VCaP (cell line): Measurements from ENCODE around the gene ABCC10.
A peak's percentile ranks its signal among the peaks of the same experiment; 100 is the strongest.
"Not testable (repeated sequence)": the region's sequence is repeated elsewhere in the genome, so short reads cannot be mapped to it uniquely, and the experiment has no call there.

ENCODE experiments used
- H3K27ac ChIP-seq: fragments of 450-650 bp; 2 replicates; pipeline ENCODE4 v1.5.1; 2017
- CTCF ChIP-seq: fragments of 450-650 bp; conservative IDR thresholded peaks from 2 replicates; pipeline ENCODE4 v1.5.1; 2017; ENCODE audit warnings: mild to moderate bottlenecking, moderate library complexity

ABCC10 gene

GRCh38 chr6:43389730-43390295 is 37.5 kb upstream of the ABCC10 start:
- TF ChIP-seq CTCF, result no peak
- H3K27ac ChIP-seq, result no peak overlapping the region

DNA sequence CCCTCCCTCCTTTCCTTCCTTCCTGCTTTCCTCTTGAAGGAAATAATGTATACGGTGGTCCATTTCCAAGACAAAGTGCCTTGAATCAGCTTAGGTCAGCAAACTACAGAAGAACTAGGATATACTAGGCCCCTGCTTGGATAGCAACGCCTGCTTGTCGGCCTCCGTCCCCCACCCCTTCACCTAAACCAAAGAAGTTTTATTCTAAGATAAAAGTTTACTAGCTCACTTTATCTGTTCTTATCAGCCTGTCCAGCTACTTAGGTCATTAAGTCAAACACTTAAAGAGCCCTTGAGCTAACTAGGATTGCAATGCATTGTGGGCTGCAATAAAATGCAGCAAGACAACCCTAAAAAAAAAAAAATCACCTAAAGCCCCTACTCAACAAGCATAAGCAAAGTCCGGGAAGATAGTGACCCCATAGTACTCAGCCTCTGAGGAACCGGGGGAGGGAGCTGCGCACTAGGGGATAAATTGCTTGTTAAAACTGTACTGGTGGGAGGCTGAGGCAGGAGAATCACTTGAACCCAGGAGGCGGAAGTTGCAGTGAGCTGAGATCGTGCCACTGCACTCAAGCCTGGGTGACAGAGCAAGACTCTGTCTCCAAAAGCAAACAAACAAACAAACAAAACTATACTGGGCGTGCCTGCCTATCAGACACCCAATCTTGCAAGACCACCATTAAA is 36.4 kb upstream of the ABCC10 start:
- H3K27ac ChIP-seq, result not testable (repeated sequence)

- H3K27ac ChIP-seq, result no peak overlapping the region
- no peak for TF ChIP-seq CTCF
Measured at GRCh38 chr6:43391440-43392031, 35.8 kb upstream of the ABCC10 start.

DNA sequence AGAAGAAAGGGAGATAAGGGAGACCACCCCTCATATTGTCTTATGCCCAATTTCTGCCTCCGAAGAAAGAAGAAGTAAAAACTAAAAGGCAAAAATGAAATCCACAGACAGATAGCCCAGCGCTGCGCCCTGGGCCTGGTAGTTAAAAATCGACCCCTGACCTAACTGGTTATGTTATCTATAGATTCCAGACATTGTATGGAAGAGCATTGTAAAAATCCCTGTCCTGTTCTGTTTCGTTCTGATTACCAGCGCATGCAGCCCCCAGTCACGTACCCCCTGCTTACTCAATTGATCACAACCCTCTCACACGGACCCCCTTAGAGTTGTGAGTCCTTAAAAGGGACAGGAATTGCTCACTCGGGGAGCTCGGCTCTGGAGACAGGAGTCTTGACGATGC is 34.2 kb upstream of the ABCC10 start:
- H3K27ac ChIP-seq, result not testable (repeated sequence)

GRCh38 chr6:43393602-43394001 is 33.7 kb upstream of the ABCC10 start:
- no peak for TF ChIP-seq CTCF
- no peak overlapping the region for H3K27ac ChIP-seq

DNA sequence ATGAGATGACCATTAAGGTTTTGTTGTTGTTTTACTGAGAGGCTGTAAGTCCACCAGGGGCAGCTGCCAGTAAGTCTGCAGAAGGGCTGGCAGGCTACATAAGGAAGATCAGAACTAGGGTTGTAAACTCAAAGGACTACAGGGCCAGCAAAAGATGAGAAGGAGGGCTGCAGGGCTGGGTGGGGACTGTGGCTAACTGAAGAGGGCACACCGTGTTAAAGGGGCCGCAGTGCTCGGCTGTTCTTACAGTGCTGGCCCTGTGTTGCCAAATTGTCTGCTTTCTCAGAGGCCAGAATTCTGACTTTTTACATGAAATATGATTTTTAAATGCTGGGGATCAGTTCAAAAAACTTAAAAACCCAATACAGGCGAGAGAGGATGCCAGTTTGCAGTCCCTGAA is 32.4 kb upstream of the ABCC10 start:
- TF ChIP-seq CTCF, result no peak
- no peak overlapping the region for H3K27ac ChIP-seq

GRCh38 chr6:43395776-43396175 is 31.6 kb upstream of the ABCC10 start:
- no peak for TF ChIP-seq CTCF
- H3K27ac ChIP-seq, result peak overlapping the region; percentile 51

GRCh38 chr6:43396408-43397149 is 30.8 kb upstream of the ABCC10 start:
- peak overlapping the region; percentile 51 for H3K27ac ChIP-seq
- no peak for TF ChIP-seq CTCF
